H1 (cell line): Measurements from ENCODE around the gene ACOT12.

Experiments used
- CBX8 ChIP-seq: fragments of 300-800, 300-1000 bp; sonication (generic); IDR thresholded peaks from 2 replicates; pipeline ENCODE4 v1.7.1; 2016; ENCODE audit warnings: low read depth, low read length, borderline replicate concordance
- CREB1 ChIP-seq: IDR thresholded peaks from 2 replicates; pipeline ENCODE4 v1.6.1; 2012; ENCODE audit warnings: inconsistent platforms
- MAX ChIP-seq: IDR thresholded peaks from 2 replicates; pipeline ENCODE4 v1.6.1; 2012; ENCODE audit warnings: inconsistent platforms
- TCF12 ChIP-seq: IDR thresholded peaks from 2 replicates; pipeline ENCODE4 v1.6.1; 2011; ENCODE audit warnings: low read depth, mild to moderate bottlenecking, low read length
- YY1 ChIP-seq: IDR thresholded peaks from 2 replicates; pipeline ENCODE4 v1.6.1; 2011; ENCODE audit warnings: low read depth, mild to moderate bottlenecking, low read length
- ZNF274 ChIP-seq: IDR thresholded peaks from 2 replicates; pipeline ENCODE4 v1.7.0; 2012; ENCODE audit warnings: low read length, borderline replicate concordance; ENCODE audit errors: extremely low read depth
- TF ChIP-seq, protein P1 (sequence below), 3 experiments: IDR thresholded peaks; 1 replicate in 2 of 3; 2 replicates in 1 of 3; pipeline versions ENCODE4 v1.5.1 to v1.6.1; 2011; ENCODE audit warnings: low read length in 3 of 3, mild to moderate bottlenecking in 3 of 3, inconsistent platforms in 2 of 3, low read depth in 1 of 3, moderate library complexity in 1 of 3; ENCODE audit not compliant: insufficient read depth in 1 of 3; ENCODE audit errors: control extremely low read depth in 1 of 3

DNA sequence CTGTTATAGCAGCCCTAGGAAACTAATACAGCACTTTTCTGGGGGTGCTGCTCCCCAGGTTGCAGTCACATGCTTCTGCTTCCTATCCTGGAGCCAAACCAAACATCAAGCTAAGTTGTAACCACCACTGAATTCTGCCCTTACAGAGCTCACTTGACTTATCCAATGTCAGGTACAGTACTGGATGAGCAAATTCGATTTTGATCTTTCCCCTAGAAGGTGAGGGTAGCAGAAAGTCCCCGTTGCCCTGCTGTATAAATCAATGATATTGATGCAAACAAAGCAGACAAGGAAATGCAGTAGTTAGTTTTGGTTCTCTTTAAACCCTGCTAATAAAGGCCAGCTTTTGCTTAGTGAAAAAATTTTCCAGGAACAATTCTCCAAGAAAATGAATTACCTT, 56.1 kb downstream of the ACOT12 start:
- TF ChIP-seq, protein P1, sequence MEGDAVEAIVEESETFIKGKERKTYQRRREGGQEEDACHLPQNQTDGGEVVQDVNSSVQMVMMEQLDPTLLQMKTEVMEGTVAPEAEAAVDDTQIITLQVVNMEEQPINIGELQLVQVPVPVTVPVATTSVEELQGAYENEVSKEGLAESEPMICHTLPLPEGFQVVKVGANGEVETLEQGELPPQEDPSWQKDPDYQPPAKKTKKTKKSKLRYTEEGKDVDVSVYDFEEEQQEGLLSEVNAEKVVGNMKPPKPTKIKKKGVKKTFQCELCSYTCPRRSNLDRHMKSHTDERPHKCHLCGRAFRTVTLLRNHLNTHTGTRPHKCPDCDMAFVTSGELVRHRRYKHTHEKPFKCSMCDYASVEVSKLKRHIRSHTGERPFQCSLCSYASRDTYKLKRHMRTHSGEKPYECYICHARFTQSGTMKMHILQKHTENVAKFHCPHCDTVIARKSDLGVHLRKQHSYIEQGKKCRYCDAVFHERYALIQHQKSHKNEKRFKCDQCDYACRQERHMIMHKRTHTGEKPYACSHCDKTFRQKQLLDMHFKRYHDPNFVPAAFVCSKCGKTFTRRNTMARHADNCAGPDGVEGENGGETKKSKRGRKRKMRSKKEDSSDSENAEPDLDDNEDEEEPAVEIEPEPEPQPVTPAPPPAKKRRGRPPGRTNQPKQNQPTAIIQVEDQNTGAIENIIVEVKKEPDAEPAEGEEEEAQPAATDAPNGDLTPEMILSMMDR (IDR thresholded peaks at IDR 0.05; ENCODE audit: control extremely low read depth in 1 of 3, insufficient read depth in 1 of 3, low read depth in 1 of 3, low read length in 3 of 3): no peak
- no peak for TF ChIP-seq TCF12
- no peak for TF ChIP-seq MAX
- TF ChIP-seq CBX8: no peak
- TF ChIP-seq ZNF274: no peak
- no peak for TF ChIP-seq YY1
- TF ChIP-seq CREB1: no peak
